Upper lobe of left lung (tissue), 4 donors: ENCODE measurements around the gene PUM1.

ENCODE experiments used
- POLR2A ChIP-seq, 4 donors: fragments of 450-650 bp; IDR thresholded peaks; one replicate each; pipeline ENCODE4 v1.5.1; 2016 to 2017; ENCODE audit warnings: antibody characterized with exemption in 4 of 4, mild to moderate bottlenecking in 2 of 4
- TF ChIP-seq, protein P1 (sequence below), 6 experiments: fragments of 450-650 bp in 4 of 6; fragments of 200-600 bp in 2 of 6; sonication (generic) in 2 of 6; IDR thresholded peaks; one replicate each; pipeline ENCODE4 v1.5.1; 2016 to 2019; ENCODE audit warnings: antibody characterized with exemption in 6 of 6

DNA sequence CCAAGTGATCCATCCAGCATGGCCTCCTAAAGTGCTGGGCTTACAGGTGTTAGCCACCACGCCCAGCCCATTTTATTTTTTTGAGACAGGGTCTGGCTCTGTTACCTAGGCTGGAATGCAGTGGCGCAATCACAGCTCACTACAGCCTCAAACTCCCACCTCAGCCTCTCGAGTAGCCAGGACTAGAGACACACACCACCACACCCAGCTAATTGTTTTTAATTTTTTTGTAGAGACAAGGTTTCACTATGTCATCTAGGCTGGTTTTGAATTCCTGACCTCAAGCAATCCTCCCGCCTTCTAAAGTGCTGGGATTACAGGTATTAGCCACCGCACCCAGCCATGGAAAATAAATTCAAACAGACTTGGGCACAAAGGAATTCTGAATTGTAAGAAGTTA lies 31.9 kb downstream of the PUM1 start:
- TF ChIP-seq, protein P1, sequence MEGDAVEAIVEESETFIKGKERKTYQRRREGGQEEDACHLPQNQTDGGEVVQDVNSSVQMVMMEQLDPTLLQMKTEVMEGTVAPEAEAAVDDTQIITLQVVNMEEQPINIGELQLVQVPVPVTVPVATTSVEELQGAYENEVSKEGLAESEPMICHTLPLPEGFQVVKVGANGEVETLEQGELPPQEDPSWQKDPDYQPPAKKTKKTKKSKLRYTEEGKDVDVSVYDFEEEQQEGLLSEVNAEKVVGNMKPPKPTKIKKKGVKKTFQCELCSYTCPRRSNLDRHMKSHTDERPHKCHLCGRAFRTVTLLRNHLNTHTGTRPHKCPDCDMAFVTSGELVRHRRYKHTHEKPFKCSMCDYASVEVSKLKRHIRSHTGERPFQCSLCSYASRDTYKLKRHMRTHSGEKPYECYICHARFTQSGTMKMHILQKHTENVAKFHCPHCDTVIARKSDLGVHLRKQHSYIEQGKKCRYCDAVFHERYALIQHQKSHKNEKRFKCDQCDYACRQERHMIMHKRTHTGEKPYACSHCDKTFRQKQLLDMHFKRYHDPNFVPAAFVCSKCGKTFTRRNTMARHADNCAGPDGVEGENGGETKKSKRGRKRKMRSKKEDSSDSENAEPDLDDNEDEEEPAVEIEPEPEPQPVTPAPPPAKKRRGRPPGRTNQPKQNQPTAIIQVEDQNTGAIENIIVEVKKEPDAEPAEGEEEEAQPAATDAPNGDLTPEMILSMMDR (IDR thresholded peaks at IDR 0.05): no peak
- no peak for TF ChIP-seq POLR2A (IDR thresholded peaks at IDR 0.05)
